Stimulated activated CD8-positive, alpha-beta memory T cell treated with anti-CD3 and anti-CD28 coated beads, Interleukin-7, amount 100 ng/mL, for 1 hour (primary cell): ENCODE measurements around the gene RBX1.

Experiments
- DNase-seq, 2 donors: peaks; one replicate each; pipeline ENCODE4 v3.0.0-alpha.2; 2020; ENCODE audit warnings: low read depth in 2 of 2

RBX1 gene

DNA sequence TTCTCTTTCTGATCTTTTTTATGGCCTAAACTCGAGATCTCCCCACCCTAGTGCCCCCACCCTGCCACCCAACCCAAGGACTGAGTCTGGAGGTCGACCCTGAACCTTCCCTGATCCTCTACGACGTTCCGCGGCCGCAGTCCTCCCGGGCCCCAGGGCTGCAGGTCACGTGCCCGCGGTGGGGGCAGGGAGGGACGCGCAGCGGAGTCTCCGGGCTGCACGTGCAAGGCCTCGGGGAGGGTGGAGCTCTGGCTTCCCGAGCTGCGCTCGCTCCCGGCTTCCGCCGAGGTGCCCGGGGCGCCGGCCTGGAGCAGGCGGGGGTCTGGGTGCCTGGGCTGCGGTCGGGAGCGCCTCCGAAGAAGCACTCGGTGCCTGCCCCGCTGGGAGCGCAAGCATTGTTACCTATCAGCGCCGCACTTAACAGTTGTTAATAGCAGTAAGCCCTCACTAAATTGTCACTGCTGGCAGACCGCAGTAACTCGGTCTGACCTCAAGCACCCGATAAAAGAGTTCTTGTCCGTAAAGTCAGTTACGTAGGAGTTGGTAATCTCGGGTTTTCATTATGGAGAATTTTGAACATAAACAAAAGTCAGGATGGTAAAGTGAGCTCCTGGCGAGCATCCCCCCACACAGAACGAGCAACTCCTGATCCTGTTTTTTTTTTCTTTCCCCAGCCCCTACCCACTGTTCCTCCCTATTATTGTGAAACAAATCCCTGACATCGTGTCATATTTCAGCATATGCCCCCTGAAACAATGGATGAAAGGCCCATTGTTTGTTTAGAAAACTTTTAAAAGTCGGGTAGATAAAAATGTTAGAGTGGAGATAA, 71.5 kb downstream of the RBX1 start:
- peak; percentile 46 to 67 for DNase-seq
